K562 (cell line): Measurements from ENCODE around the gene PELI2.

Source experiments
- EP300 ChIP-seq: IDR thresholded peaks from 2 replicates; pipeline ENCODE4 v1.6.1; 2012; ENCODE audit warnings: low read length, improper control_type of control experiment
- FOXM1 ChIP-seq, 2 experiments: fragments of 450-650 bp in 1 of 2; sonication (generic) in 1 of 2; formaldehyde crosslinking in 1 of 2; IDR thresholded peaks; 2 replicates each; pipeline versions ENCODE4 v1.6.1 to v1.9.0; 2017 to 2022; ENCODE audit warnings: low read depth in 2 of 2, mild to moderate bottlenecking in 2 of 2, missing genetic modification reagents in 1 of 2, moderate library complexity in 1 of 2
- NCOA6 ChIP-seq: fragments of 450-650 bp; IDR thresholded peaks from 2 replicates; pipeline ENCODE4 v1.6.1; 2017; ENCODE audit warnings: mild to moderate bottlenecking
- POLR2A ChIP-seq: fragments of 450-650 bp; conservative IDR thresholded peaks from 2 replicates; pipeline ENCODE4 v1.6.1; 2016
- RFX5 ChIP-seq: IDR thresholded peaks from 2 replicates; pipeline ENCODE4 v1.6.1; 2011; ENCODE audit warnings: low read depth, mild to moderate bottlenecking, improper control_type of control experiment, low read length
- TCF7 ChIP-seq: sonication (generic); IDR thresholded peaks from 2 replicates; pipeline ENCODE4 v1.6.1; 2016; ENCODE audit warnings: antibody characterized with exemption, borderline replicate concordance
- U2AF1 ChIP-seq: fragments of 200-400 bp; formaldehyde crosslinking; optimal IDR thresholded peaks from 2 replicates; pipeline ENCODE3; 2017; ENCODE audit warnings: mild to moderate bottlenecking, low read depth, low read length, moderate library complexity
- USF2 ChIP-seq: sonication (generic); formaldehyde crosslinking; IDR thresholded peaks from 2 replicates; pipeline ENCODE4 v1.5.0; 2020; ENCODE audit warnings: missing genetic modification reagents

GRCh38 chr14:56172571-56172971 is 54.4 kb downstream of the PELI2 start:
- TF ChIP-seq TCF7 = no peak
- no peak; the same call in 1 of the 2 replicates for TF ChIP-seq EP300
- TF ChIP-seq U2AF1 = no peak
- TF ChIP-seq POLR2A = no peak
- TF ChIP-seq NCOA6 = no peak
- no peak for TF ChIP-seq RFX5
- peak; percentile 44; the same call in 1 of the 2 replicates for TF ChIP-seq FOXM1 (IDR thresholded peaks at IDR 0.05; ENCODE audit: low read depth)
- no peak for TF ChIP-seq FOXM1 (CRISPR knock-in tag; IDR thresholded peaks at IDR 0.05; ENCODE audit: low read depth)
- no peak for TF ChIP-seq USF2 (CRISPR knock-in tag)
